ACC112 (cell line): ENCODE measurements around the gene ITGAL.
A peak's percentile ranks its signal among the peaks of the same experiment; 100 is the strongest.

Experiments used
- H2AFZ ChIP-seq: fragments of 200-600 bp; sonication (generic); one replicate; pipeline ENCODE4 v1.6.0; 2017; ENCODE audit warnings: antibody characterized with exemption, low read length; ENCODE audit not compliant: unreplicated experiment
- H3K27ac ChIP-seq: fragments of 200-600 bp; sonication (generic); 2 replicates; pipeline ENCODE4 v1.5.1; 2014; ENCODE audit warnings: low read depth, mild to moderate bottlenecking, antibody characterized with exemption, low read length, moderate library complexity
- H3K27me3 ChIP-seq: fragments of 200-600 bp; sonication (generic); 2 replicates; pipeline ENCODE4 v1.6.1; 2014; ENCODE audit warnings: mild to moderate bottlenecking, antibody characterized with exemption, low read length, moderate library complexity, mixed read lengths; ENCODE audit not compliant: insufficient read depth
- H3K36me3 ChIP-seq: fragments of 200-600 bp; sonication (generic); 2 replicates; pipeline ENCODE4 v1.6.1; 2016; ENCODE audit warnings: mild to moderate bottlenecking, antibody characterized with exemption, low read length, moderate library complexity, mixed read lengths; ENCODE audit not compliant: insufficient read depth
- H3K4me1 ChIP-seq: fragments of 200-600 bp; sonication (generic); one replicate; pipeline ENCODE4 v1.6.1; 2016; ENCODE audit warnings: low read length, mixed read lengths; ENCODE audit not compliant: insufficient read depth, unreplicated experiment, control insufficient read depth
- H3K4me3 ChIP-seq: fragments of 200-600 bp; sonication (generic); 2 replicates; pipeline ENCODE4 v1.5.1; 2014; ENCODE audit warnings: mild to moderate bottlenecking, low read depth, low read length
- H3K79me2 ChIP-seq: fragments of 200-600 bp; sonication (generic); one replicate; pipeline ENCODE4 v1.6.0; 2016; ENCODE audit warnings: low read length; ENCODE audit not compliant: control insufficient read depth, unreplicated experiment, insufficient read depth

ITGAL gene

GRCh38 chr16:30472328-30472942 is at the start of gene ITGAL:
Gene ITGAL (plus strand): TSS chr16:30472742. CDS start chr16:30472838, 96 bp downstream.
- H3K27ac ChIP-seq: no peak within 1 kb of the TSS
- H3K27me3 ChIP-seq: peaks cover 36% of the 10 kb centered on the region
- no peaks in the 10 kb centered on the region for H3K36me3 ChIP-seq
- no peak within 1 kb of the TSS for H3K4me3 ChIP-seq
- no peaks in the 10 kb centered on the region for H3K79me2 ChIP-seq
- no peaks in the 10 kb centered on the region for H3K4me1 ChIP-seq
- H2AFZ ChIP-seq: no peak within 1 kb of the TSS

- H3K27ac ChIP-seq: no peak overlapping the region
- no peaks in the 10 kb centered on the region for H3K27me3 ChIP-seq
- H3K4me1 ChIP-seq: peaks cover 4% of the 10 kb centered on the region
- peaks cover 23% of the 10 kb centered on the region for H3K79me2 ChIP-seq
- no peak overlapping the region for H2AFZ ChIP-seq
- no peak overlapping the region for H3K4me3 ChIP-seq
- no peaks in the 10 kb centered on the region for H3K36me3 ChIP-seq
Observed at GRCh38 chr16:30428055-30428454, 44.5 kb upstream of the ITGAL start.

GRCh38 chr16:30429418-30429677 is 43.2 kb upstream of the ITGAL start:
- Histone ChIP-seq H3K4me1 (peaks cover 4% of the 10 kb centered on the region), H3K27me3 (no peaks in the 10 kb centered on the region), H3K27ac (no peak overlapping the region), H2AFZ (peak overlapping the region; percentile 83), H3K36me3 (no peaks in the 10 kb centered on the region), H3K79me2 (peaks cover 23% of the 10 kb centered on the region), H3K4me3 (peak overlapping the region; percentile 87)

GRCh38 chr16:30429678-30430427 is 42.7 kb upstream of the ITGAL start, which contains the start of gene DCTPP1:
Gene DCTPP1 (minus strand): TSS chr16:30430030. CDS start chr16:30429980, 50 bp downstream.
- no peaks in the 10 kb centered on the region for H3K36me3 ChIP-seq
- H2AFZ ChIP-seq: peak within 1 kb of the TSS; percentile 83
- no peaks in the 10 kb centered on the region for H3K27me3 ChIP-seq
- H3K27ac ChIP-seq: no peak within 1 kb of the TSS
- peak within 1 kb of the TSS; percentile 87 for H3K4me3 ChIP-seq
- H3K4me1 ChIP-seq: peaks cover 4% of the 10 kb centered on the region
- H3K79me2 ChIP-seq: peaks cover 21% of the 10 kb centered on the region

- Histone ChIP-seq H3K36me3 (no peaks in the 10 kb centered on the region), H2AFZ (peak overlapping the region; percentile 67), H3K27me3 (no peaks in the 10 kb centered on the region), H3K4me1 (peaks cover 4% of the 10 kb centered on the region), H3K27ac (no peak overlapping the region), H3K4me3 (peak overlapping the region; percentile 87), H3K79me2 (peaks cover 21% of the 10 kb centered on the region)
Observed at GRCh38 chr16:30430428-30430970, 42.0 kb upstream of the ITGAL start.

GRCh38 chr16:30434852-30435251 is 37.7 kb upstream of the ITGAL start:
- Histone ChIP-seq H3K36me3 (no peaks in the 10 kb centered on the region), H3K27me3 (no peaks in the 10 kb centered on the region), H3K4me3 (no peak overlapping the region), H3K4me1 (peaks cover 4% of the 10 kb centered on the region), H2AFZ (no peak overlapping the region), H3K27ac (no peak overlapping the region), H3K79me2 (no peaks in the 10 kb centered on the region)

- Histone ChIP-seq H3K27ac (no peak overlapping the region), H3K79me2 (no peaks in the 10 kb centered on the region), H3K36me3 (no peaks in the 10 kb centered on the region), H2AFZ (no peak overlapping the region), H3K4me3 (no peak overlapping the region), H3K27me3 (no peaks in the 10 kb centered on the region), H3K4me1 (no peaks in the 10 kb centered on the region)
Observed at GRCh38 chr16:30437511-30438046, 35.0 kb upstream of the ITGAL start.

- no peak overlapping the region for H3K27ac ChIP-seq
- no peaks in the 10 kb centered on the region for H3K27me3 ChIP-seq
- H2AFZ ChIP-seq: no peak overlapping the region
Observed at GRCh38 chr16:30438835-30439234, 33.7 kb upstream of the ITGAL start.

GRCh38 chr16:30439720-30440348 is 32.7 kb upstream of the ITGAL start:
- peaks cover 16% of the 10 kb centered on the region for H3K36me3 ChIP-seq
- H3K27me3 ChIP-seq: no peaks in the 10 kb centered on the region
- peaks cover 12% of the 10 kb centered on the region for H3K79me2 ChIP-seq
- H2AFZ ChIP-seq: no peak overlapping the region
- H3K4me1 ChIP-seq: peaks cover 10% of the 10 kb centered on the region
- H3K4me3 ChIP-seq: no peak overlapping the region
- H3K27ac ChIP-seq: no peak overlapping the region

More at GRCh38 chr16:30438835-30439234, 33.7 kb upstream of the ITGAL start:
- Histone ChIP-seq H3K4me3 (no peak overlapping the region), H3K79me2 (peaks cover 2% of the 10 kb centered on the region), H3K4me1 (no peaks in the 10 kb centered on the region), H3K36me3 (0 out of 2 replicates have a peak, but pooled peaks cover 6% of the 10 kb centered on the region)

GRCh38 chr16:30443631-30444030 is 28.9 kb upstream of the ITGAL start:
- Histone ChIP-seq H2AFZ (no peak overlapping the region), H3K36me3 (peaks cover 16% of the 10 kb centered on the region), H3K27ac (no peak overlapping the region), H3K27me3 (no peaks in the 10 kb centered on the region), H3K79me2 (peaks cover 20% of the 10 kb centered on the region), H3K4me1 (peaks cover 15% of the 10 kb centered on the region), H3K4me3 (0 out of 2 replicates have a peak overlapping the region, but pooled peaks have one; percentile 97)
